MCF 10A (cell line): ENCODE measurements around the gene HSD17B8. TPM values are rescaled to one million over a fixed set of nuclear protein-coding genes. Genes with fewer than 3 reads are reported as not detected.
A peak's percentile ranks its signal among the peaks of the same experiment; 100 is the strongest.

ENCODE experiments used
- BruUV-seq: library from RNA; stranded (reverse); fragments of 400-500 nt; replicated peaks from 2 replicates; lab custom pipeline; 2021; lab: Mats Ljungman, UMichigan
- CTCF ChIA-PET: fragments of 300-600 bp; sonication (Branson Sonifier 250); formaldehyde crosslinking; extraction: SDS; loops from one replicate; lab custom pipeline; 2021; ENCODE audit warnings: antibody characterized with exemption, inconsistent platforms; lab: Yijun Ruan, JAX
- POLR2A ChIA-PET: fragments of 300-600, 350-650 bp; sonication (Branson Sonifier 250); formaldehyde crosslinking; extraction: SDS; loops from one replicate; lab custom pipeline; 2020; ENCODE audit warnings: antibody characterized with exemption, inconsistent platforms; lab: Yijun Ruan, JAX
- DNase-seq: peaks from one replicate; pipeline ENCODE4 v3.0.0-alpha.2; 2018; ENCODE audit not compliant: unreplicated experiment
- H3K27ac Mint-ChIP-seq: one replicate; pipeline ENCODE4 v1.8.0; 2022; ENCODE audit warnings: mild to moderate bottlenecking, low read depth, mixed read lengths; ENCODE audit not compliant: unreplicated experiment
- H3K27me3 Mint-ChIP-seq: one replicate; pipeline ENCODE4 v1.8.0; 2022; ENCODE audit warnings: mixed read lengths; ENCODE audit not compliant: insufficient read depth, unreplicated experiment
- H3K36me3 Mint-ChIP-seq: one replicate; pipeline ENCODE4 v1.8.0; 2022; ENCODE audit warnings: mild to moderate bottlenecking, moderate library complexity, mixed read lengths; ENCODE audit not compliant: insufficient read depth, unreplicated experiment
- H3K4me1 Mint-ChIP-seq: one replicate; pipeline ENCODE4 v1.8.0; 2022; ENCODE audit warnings: mixed read lengths; ENCODE audit not compliant: insufficient read depth, unreplicated experiment
- H3K4me3 Mint-ChIP-seq: one replicate; pipeline ENCODE4 v1.8.0; 2022; ENCODE audit warnings: mild to moderate bottlenecking, moderate library complexity, mixed read lengths; ENCODE audit not compliant: unreplicated experiment
- H3K9me3 Mint-ChIP-seq: one replicate; pipeline ENCODE4 v1.8.0; 2022; ENCODE audit warnings: mixed read lengths; ENCODE audit not compliant: unreplicated experiment
- CTCF ChIP-seq: fragments of 200-600 bp; IDR thresholded peaks from one replicate; pipeline ENCODE4 v1.8.0; 2022; ENCODE audit warnings: antibody characterized with exemption, mild to moderate bottlenecking; ENCODE audit not compliant: unreplicated experiment
- intact Hi-C: fragments of 100-400 bp; cut with micrococcal nuclease; formaldehyde crosslinking; loops from 2 replicates; pipeline ENCODE4 v1.14.1; 2022
- total RNA-seq: library from RNA; stranded (reverse); gene quantifications from 2 replicates; pipeline ENCODE4 v1.2.3, GENCODE V29; 2022

Gene HSD17B8
- total RNA-seq, 1 experiment from 2014 or later, result 26.4 TPM

GRCh38 chr6:33213166-33213988, 8.9 kb downstream of the HSD17B8 start:
- CTCF ChIA-PET, result interaction anchor here (0.5 to 1.1 kb wide), 3 partner anchors 33 to 188 kb away, joined by 3 to 4 read pairs (median 3); no protein-coding TSS in a partner anchor
- POLR2A ChIA-PET, result interaction anchor here (1.0 to 1.3 kb wide), 3 partner anchors 9 to 34 kb away, joined by 3 to 6 read pairs (median 3); partner anchors contain the start of gene HSD17B8
- BruUV-seq, result no TSS peak
- Mint-ChIP-seq H3K27ac (no peak overlapping the region), H3K4me3 (peak overlapping the region; percentile 50), H3K4me1 (peaks cover 31% of the 10 kb centered on the region), H3K27me3 (peaks cover 48% of the 10 kb centered on the region), H3K36me3 (peaks cover 14% of the 10 kb centered on the region), H3K9me3 (no peaks in the 10 kb centered on the region)
- intact Hi-C loops, result no loop called here
- no peak for TF ChIP-seq CTCF
- DNase-seq, result no peak

GRCh38 chr6:33213989-33214335, 9.5 kb downstream of the HSD17B8 start:
- TF ChIP-seq CTCF, result no peak
- DNase-seq, result no peak
- H3K9me3 Mint-ChIP-seq, result no peaks in the 10 kb centered on the region
- no TSS peak for BruUV-seq
- CTCF ChIA-PET, result interaction anchor here (0.6 kb wide), 1 partner anchor 33 kb away, joined by 3 read pairs; no protein-coding TSS in a partner anchor
- peaks cover 51% of the 10 kb centered on the region for H3K27me3 Mint-ChIP-seq
- H3K4me3 Mint-ChIP-seq, result peak overlapping the region; percentile 50
- H3K4me1 Mint-ChIP-seq, result peaks cover 28% of the 10 kb centered on the region
- intact Hi-C loops, result no loop called here
- peaks cover 14% of the 10 kb centered on the region for H3K36me3 Mint-ChIP-seq
- no peak overlapping the region for H3K27ac Mint-ChIP-seq
- POLR2A ChIA-PET, result no interaction called here

- no peaks in the 10 kb centered on the region for H3K9me3 Mint-ChIP-seq
- no peak for TF ChIP-seq CTCF
- CTCF ChIA-PET, result no interaction called here
- intact Hi-C loops, result no loop called here
- no peak for DNase-seq
- no peak overlapping the region for H3K4me3 Mint-ChIP-seq
- POLR2A ChIA-PET, result no interaction called here
- H3K4me1 Mint-ChIP-seq, result peaks cover 17% of the 10 kb centered on the region
- H3K36me3 Mint-ChIP-seq, result peaks cover 10% of the 10 kb centered on the region
- H3K27me3 Mint-ChIP-seq, result peaks cover 51% of the 10 kb centered on the region
- H3K27ac Mint-ChIP-seq, result no peak overlapping the region
- BruUV-seq, result no TSS peak
Observed at GRCh38 chr6:33215271-33216116, 11.0 kb downstream of the HSD17B8 start.
